Inflammatory macrophage treated with lipopolysaccharide for 4 hours (primary cell): ENCODE measurements around the gene FCGR3B.
A peak's percentile ranks its signal among the peaks of the same experiment; 100 is the strongest.
"Not testable (repeated sequence)": the region's sequence is repeated elsewhere in the genome, so short reads cannot be mapped to it uniquely, and the experiment has no call there.

Experiments used
- DNase-seq: peaks from one replicate; pipeline ENCODE4 v3.0.0-alpha.2; 2020

Gene FCGR3B

GRCh38 chr1:161631076-161631475, at the start of gene FCGR3B:
FCGR3B (minus strand) TSS chr1:161631176; CDS start chr1:161631094, 82 bp downstream.
- DNase-seq, result no peak

GRCh38 chr1:161678500-161678899, 47.5 kb upstream of the FCGR3B start:
- DNase-seq, result peak; percentile 47

- no peak for DNase-seq
Measured at GRCh38 chr1:161676958-161677689, 46.1 kb upstream of the FCGR3B start.

- no peak for DNase-seq
Measured at GRCh38 chr1:161676441-161676840, 45.5 kb upstream of the FCGR3B start.

GRCh38 chr1:161674908-161675307, 43.9 kb upstream of the FCGR3B start:
- not testable (repeated sequence) for DNase-seq

- DNase-seq, result not testable (repeated sequence)
Measured at GRCh38 chr1:161674447-161674846, 43.5 kb upstream of the FCGR3B start.

GRCh38 chr1:161673437-161673836, 42.5 kb upstream of the FCGR3B start:
- not testable (repeated sequence) for DNase-seq

- DNase-seq, result not testable (repeated sequence)
Measured at GRCh38 chr1:161671045-161672020, 40.4 kb upstream of the FCGR3B start.

GRCh38 chr1:161664689-161665088, 33.7 kb upstream of the FCGR3B start:
- DNase-seq, result not testable (repeated sequence)

- not testable (repeated sequence) for DNase-seq
Measured at GRCh38 chr1:161663569-161663968, 32.6 kb upstream of the FCGR3B start.

- not testable (repeated sequence) for DNase-seq
Measured at GRCh38 chr1:161662684-161663339, 31.8 kb upstream of the FCGR3B start, which contains the start of gene FCGR2B. FCGR2B (plus strand) TSS chr1:161663143; CDS start chr1:161663242, 99 bp downstream.

- DNase-seq, result not testable (repeated sequence)
Measured at GRCh38 chr1:161661660-161662311, 30.8 kb upstream of the FCGR3B start.

- not testable (repeated sequence) for DNase-seq
Measured at GRCh38 chr1:161658524-161658923, 27.5 kb upstream of the FCGR3B start.

- not testable (repeated sequence) for DNase-seq
Measured at GRCh38 chr1:161653971-161654370, 23.0 kb upstream of the FCGR3B start.

GRCh38 chr1:161653541-161653940, 22.6 kb upstream of the FCGR3B start:
- not testable (repeated sequence) for DNase-seq

GRCh38 chr1:161647507-161648360, 16.8 kb upstream of the FCGR3B start:
- DNase-seq, result peak; percentile 61

GRCh38 chr1:161644855-161645254, 13.9 kb upstream of the FCGR3B start:
- DNase-seq, result peak; percentile 30

GRCh38 chr1:161643481-161644208, 12.7 kb upstream of the FCGR3B start:
- DNase-seq, result peak; percentile 68

GRCh38 chr1:161642697-161643096, 11.7 kb upstream of the FCGR3B start:
- peak; percentile 95 for DNase-seq

GRCh38 chr1:161639203-161639602, 8.2 kb upstream of the FCGR3B start:
- DNase-seq, result not testable (repeated sequence)
